ENCODE results near the gene HHIPL1.
"Not testable (repeated sequence)": the region's sequence is repeated elsewhere in the genome, so short reads cannot be mapped to it uniquely, and the experiment has no call there.

HHIPL1 gene

DNA sequence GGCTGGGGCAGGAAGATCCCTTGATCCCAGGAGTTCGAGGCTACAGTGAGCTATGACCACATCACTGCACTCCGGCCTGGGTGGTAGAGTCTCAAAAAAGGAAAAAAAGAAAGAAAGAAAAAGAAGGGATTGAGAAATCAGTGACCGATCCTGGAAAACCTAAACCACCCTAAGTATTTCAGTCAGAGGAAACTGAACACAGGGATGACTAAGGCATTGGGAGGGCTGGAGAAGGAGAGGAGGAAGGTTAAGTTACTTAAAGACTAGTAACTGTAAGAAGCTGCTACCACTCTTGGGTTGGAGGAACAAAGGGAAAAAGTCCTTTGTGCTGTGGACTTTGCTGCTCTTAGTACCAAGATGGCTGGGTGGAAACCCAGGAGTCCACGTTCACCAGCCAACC lies 10.6 kb downstream of the HHIPL1 start:
- Histone ChIP-seq H3K27me3 (ENCODE audit: insufficient read depth, low read length) (peaks cover 17% of the 10 kb centered on the region; the same call in 1 of the 2 replicates), H3K36me3 (ENCODE audit: insufficient read depth, low read depth, low read length) (no peaks in the 10 kb centered on the region), H3K9ac (ENCODE audit: low read depth, low read length) (no peak overlapping the region), H3K4me3 (ENCODE audit: low read length) (no peak overlapping the region), H3K9me3 (ENCODE audit: insufficient read depth, low read depth, low read length) (no peaks in the 10 kb centered on the region), H3K4me1 (ENCODE audit: insufficient read depth, low read length) (peaks cover 5% of the 10 kb centered on the region), H3K27ac (ENCODE audit: low read length) (no peak overlapping the region)

DNA sequence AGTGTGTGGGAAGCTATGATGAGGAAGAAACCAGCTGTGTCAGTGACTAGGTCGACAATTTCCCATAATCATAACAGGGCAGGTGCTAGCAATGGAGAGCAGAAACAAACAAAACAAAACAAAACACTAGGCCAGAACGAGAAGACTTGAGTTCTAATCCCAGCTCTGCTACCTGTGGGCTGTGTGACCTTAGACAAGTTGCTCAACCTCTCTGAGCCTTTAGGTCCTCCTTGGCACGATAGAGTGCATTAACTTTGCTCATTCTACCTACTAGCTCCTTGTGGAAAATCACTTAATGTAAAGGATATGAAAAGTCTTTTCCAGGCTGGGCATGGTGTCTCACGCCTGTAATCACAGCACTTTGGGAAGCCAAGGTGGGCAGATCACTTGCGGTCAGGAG lies 11.2 kb downstream of the HHIPL1 start:
- Histone ChIP-seq H3K27me3 (ENCODE audit: insufficient read depth, low read length) (peaks cover 22% of the 10 kb centered on the region; the same call in 1 of the 2 replicates), H3K9me3 (ENCODE audit: insufficient read depth, low read depth, low read length) (no peaks in the 10 kb centered on the region), H3K4me1 (ENCODE audit: insufficient read depth, low read length) (peaks cover 11% of the 10 kb centered on the region), H3K27ac (ENCODE audit: low read length) (no peak overlapping the region), H3K4me3 (ENCODE audit: low read length) (no peak overlapping the region), H3K36me3 (ENCODE audit: insufficient read depth, low read depth, low read length) (no peaks in the 10 kb centered on the region), H3K9ac (ENCODE audit: low read depth, low read length) (no peak overlapping the region)

DNA sequence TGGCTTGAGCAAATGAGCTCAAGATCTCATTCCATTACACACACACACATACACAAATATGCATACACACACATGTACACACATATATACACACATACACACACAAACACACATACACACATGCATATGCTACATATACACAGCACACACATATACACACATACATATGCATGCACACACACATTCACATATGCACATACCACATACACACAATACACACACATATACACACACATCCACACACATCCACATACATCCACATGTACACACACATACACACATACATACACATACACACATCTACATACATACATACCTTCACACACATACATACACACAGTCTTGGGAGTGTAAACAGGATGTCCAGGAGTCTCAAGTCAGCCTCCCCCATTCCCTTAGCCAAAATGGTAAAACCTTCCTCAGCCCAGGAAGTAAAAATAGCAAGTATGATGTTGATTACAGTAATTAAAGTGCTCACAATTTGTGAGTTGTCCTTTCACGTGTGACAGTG lies 12.8 kb downstream of the HHIPL1 start:
- Histone ChIP-seq H3K36me3 (ENCODE audit: insufficient read depth, low read depth, low read length) (no peaks in the 10 kb centered on the region), H3K9me3 (ENCODE audit: insufficient read depth, low read depth, low read length) (no peaks in the 10 kb centered on the region), H3K27me3 (ENCODE audit: insufficient read depth, low read length) (peaks cover 27% of the 10 kb centered on the region; the same call in 1 of the 2 replicates), H3K27ac (ENCODE audit: low read length) (no peak overlapping the region), H3K4me3 (ENCODE audit: low read length) (no peak overlapping the region), H3K4me1 (ENCODE audit: insufficient read depth, low read length) (peaks cover 11% of the 10 kb centered on the region), H3K9ac (ENCODE audit: low read depth, low read length) (no peak overlapping the region)

DNA sequence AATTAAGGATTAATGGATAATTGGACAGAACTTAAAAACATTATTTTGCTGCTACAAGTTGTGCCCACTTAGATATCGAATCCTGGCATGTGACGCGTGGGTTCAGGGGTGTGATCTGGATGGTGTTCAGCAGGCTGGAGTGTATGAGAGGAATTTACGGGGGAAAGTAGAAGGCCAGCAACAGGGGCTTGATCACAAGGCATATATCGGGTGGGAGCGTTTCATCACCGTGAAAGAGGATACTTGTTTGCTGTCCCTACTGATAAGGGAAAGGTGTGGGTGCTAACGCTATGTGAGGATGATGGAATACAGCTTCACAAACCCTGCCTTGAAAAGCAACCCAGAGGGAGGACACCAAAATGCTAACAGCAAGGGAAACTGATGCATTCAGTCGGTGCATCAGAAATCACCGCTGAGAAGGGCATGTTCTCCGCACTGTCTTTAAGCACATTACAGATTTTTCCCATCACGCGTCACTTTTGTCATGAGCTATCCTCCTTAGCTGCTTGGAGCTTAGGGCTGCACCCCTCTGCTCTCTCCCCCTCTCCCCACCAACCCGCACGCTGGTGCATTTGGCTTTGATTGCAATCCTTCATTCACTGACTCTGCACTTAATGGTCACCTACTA lies 13.4 kb downstream of the HHIPL1 start:
- H3K27ac ChIP-seq (ENCODE audit: low read length) = no peak overlapping the region
- peaks cover 28% of the 10 kb centered on the region; the same call in 1 of the 2 replicates for H3K27me3 ChIP-seq (ENCODE audit: insufficient read depth, low read length)

DNA sequence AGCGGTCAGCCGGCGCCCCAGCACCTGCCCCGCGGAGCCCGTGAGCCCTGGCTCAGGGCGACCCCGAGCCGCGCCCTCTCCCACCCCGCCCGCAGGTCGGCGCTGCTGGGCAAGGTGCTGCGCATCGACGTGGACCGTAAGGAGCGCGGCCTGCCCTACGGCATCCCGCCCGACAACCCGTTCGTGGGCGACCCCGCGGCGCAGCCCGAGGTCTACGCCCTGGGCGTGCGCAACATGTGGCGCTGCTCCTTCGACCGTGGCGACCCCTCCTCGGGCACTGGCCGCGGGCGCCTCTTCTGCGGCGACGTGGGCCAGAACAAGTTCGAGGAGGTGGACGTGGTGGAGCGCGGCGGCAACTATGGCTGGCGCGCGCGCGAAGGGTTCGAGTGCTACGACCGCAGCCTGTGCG lies 14.4 kb downstream of the HHIPL1 start:
- peaks cover 28% of the 10 kb centered on the region; the same call in 1 of the 2 replicates for H3K27me3 ChIP-seq (ENCODE audit: insufficient read depth, low read length)
- no peaks in the 10 kb centered on the region for H3K36me3 ChIP-seq (ENCODE audit: insufficient read depth, low read depth, low read length)
- no peak overlapping the region for H3K9ac ChIP-seq (ENCODE audit: low read depth, low read length)
- H3K4me1 ChIP-seq (ENCODE audit: insufficient read depth, low read length) = peaks cover 18% of the 10 kb centered on the region
- H3K9me3 ChIP-seq (ENCODE audit: insufficient read depth, low read depth, low read length) = no peaks in the 10 kb centered on the region
- no peak overlapping the region; the same call in 1 of the 2 replicates for H3K4me3 ChIP-seq (ENCODE audit: low read length)
- H3K27ac ChIP-seq (ENCODE audit: low read length) = no peak overlapping the region

More for the DNA sequence above, 13.4 kb downstream of the HHIPL1 start:
- Histone ChIP-seq H3K9ac (ENCODE audit: low read depth, low read length) (no peak overlapping the region), H3K9me3 (ENCODE audit: insufficient read depth, low read depth, low read length) (no peaks in the 10 kb centered on the region), H3K36me3 (ENCODE audit: insufficient read depth, low read depth, low read length) (no peaks in the 10 kb centered on the region), H3K4me3 (ENCODE audit: low read length) (no peak overlapping the region), H3K4me1 (ENCODE audit: insufficient read depth, low read length) (peaks cover 11% of the 10 kb centered on the region)

DNA sequence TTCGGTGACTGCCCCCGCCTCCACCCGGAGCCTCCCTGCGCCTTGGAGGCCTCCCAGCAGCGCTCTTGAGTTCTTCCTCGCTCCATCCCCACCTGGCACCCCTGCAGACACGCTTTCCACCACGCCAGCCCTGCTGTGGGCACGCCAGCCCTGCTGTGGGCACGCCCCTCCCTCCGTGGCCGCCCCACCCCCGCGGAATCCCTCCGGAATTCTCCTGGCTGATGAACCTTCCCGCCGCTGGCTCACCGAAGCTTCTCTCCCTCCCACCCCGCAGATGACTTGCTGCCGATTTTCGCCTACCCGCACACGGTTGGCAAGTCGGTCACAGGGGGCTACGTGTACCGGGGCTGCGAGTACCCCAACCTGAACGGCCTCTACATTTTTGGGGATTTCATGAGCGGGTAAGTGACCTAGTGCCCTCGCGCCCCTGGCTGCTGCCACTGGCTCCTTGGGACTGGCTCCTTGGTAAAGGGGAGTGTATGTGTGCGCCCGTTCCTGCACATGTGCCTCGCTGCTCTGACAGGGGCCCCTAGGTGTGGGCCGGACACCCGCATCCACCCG lies 15.2 kb downstream of the HHIPL1 start:
- Histone ChIP-seq H3K4me3 (ENCODE audit: low read length) (peak overlapping the region; percentile 30; the same call in 1 of the 2 replicates), H3K27me3 (ENCODE audit: insufficient read depth, low read length) (peaks cover 28% of the 10 kb centered on the region; the same call in 1 of the 2 replicates), H3K4me1 (ENCODE audit: insufficient read depth, low read length) (peaks cover 22% of the 10 kb centered on the region), H3K9me3 (ENCODE audit: insufficient read depth, low read depth, low read length) (no peaks in the 10 kb centered on the region), H3K27ac (ENCODE audit: low read length) (no peak overlapping the region), H3K9ac (ENCODE audit: low read depth, low read length) (no peak overlapping the region), H3K36me3 (ENCODE audit: insufficient read depth, low read depth, low read length) (no peaks in the 10 kb centered on the region)

DNA sequence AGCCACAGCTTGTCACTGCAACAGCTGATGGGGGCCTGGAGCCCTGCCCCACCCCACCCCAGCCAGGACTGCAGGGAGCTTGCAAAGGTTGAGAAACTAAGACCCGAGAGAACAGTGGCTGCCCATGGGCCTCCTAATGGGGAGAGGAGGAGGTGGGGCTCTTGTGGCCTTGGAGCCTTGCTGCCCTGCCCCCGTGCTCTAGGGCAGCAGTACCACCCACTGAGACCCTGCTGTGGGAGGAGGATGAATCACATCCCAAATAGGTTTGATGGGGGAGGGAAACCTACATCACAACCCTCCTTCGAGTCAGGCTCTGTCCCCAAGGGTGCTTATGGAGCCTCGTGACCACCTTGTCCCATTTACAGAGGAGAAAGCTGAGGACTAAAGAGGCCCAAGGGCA lies 15.9 kb downstream of the HHIPL1 start:
- Histone ChIP-seq H3K4me1 (ENCODE audit: insufficient read depth, low read length) (peaks cover 22% of the 10 kb centered on the region), H3K27me3 (ENCODE audit: insufficient read depth, low read length) (peaks cover 28% of the 10 kb centered on the region; the same call in 1 of the 2 replicates), H3K4me3 (ENCODE audit: low read length) (peak overlapping the region; percentile 30; the same call in 1 of the 2 replicates), H3K27ac (ENCODE audit: low read length) (no peak overlapping the region), H3K9ac (ENCODE audit: low read depth, low read length) (no peak overlapping the region), H3K36me3 (ENCODE audit: insufficient read depth, low read depth, low read length) (no peaks in the 10 kb centered on the region), H3K9me3 (ENCODE audit: insufficient read depth, low read depth, low read length) (no peaks in the 10 kb centered on the region)

DNA sequence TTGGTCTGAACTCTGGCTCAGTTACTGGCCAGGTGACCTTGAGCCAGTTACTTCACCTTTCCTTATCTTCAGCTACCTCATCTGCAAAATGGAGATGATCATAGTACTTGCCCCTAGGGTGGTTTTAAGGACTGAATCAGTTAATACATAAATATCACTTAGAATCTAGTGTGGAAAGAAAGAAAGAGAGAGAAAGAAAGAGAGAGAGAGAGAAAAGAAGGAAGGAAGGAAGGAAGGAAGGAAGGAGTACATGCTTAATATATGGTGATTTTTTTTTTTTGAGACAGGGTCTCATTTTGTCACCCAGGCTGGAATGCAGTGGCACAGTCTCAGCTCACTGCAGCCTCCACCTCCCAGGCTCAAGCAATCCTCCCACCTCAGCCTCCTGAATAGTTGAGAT lies 16.3 kb downstream of the HHIPL1 start:
- H3K27ac ChIP-seq (ENCODE audit: low read length); H3K36me3 ChIP-seq (ENCODE audit: insufficient read depth, low read depth, low read length); H3K4me3 ChIP-seq (ENCODE audit: low read length); H3K9ac ChIP-seq (ENCODE audit: low read depth, low read length); H3K9me3 ChIP-seq (ENCODE audit: insufficient read depth, low read depth, low read length): not testable (repeated sequence)
- peaks cover 22% of the 10 kb centered on the region for H3K4me1 ChIP-seq (ENCODE audit: insufficient read depth, low read length)
- H3K27me3 ChIP-seq (ENCODE audit: insufficient read depth, low read length) = peaks cover 28% of the 10 kb centered on the region; the same call in 1 of the 2 replicates

DNA sequence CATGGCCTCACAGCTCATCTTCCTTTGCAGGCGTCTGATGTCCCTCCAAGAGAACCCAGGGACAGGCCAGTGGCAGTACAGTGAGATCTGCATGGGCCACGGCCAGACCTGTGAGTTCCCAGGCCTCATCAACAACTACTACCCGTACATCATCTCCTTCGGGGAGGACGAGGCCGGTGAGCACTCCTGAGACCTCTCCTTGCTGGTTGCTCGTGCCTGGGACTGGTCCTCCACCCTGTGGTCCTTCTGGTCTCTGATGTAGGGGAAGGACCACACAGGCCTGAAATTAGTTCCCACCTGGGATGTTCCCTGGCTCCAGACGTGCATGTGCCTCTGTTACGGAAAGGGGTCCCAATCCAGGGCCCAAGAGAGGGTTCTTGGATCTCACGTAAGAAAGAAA lies 17.9 kb downstream of the HHIPL1 start:
- Histone ChIP-seq H3K27ac (ENCODE audit: low read length) (no peak overlapping the region), H3K27me3 (ENCODE audit: insufficient read depth, low read length) (peaks cover 25% of the 10 kb centered on the region; the same call in 1 of the 2 replicates), H3K36me3 (ENCODE audit: insufficient read depth, low read depth, low read length) (no peaks in the 10 kb centered on the region), H3K9me3 (ENCODE audit: insufficient read depth, low read depth, low read length) (no peaks in the 10 kb centered on the region), H3K4me1 (ENCODE audit: insufficient read depth, low read length) (peaks cover 22% of the 10 kb centered on the region), H3K9ac (ENCODE audit: low read depth, low read length) (no peak overlapping the region), H3K4me3 (ENCODE audit: low read length) (no peak overlapping the region)

DNA sequence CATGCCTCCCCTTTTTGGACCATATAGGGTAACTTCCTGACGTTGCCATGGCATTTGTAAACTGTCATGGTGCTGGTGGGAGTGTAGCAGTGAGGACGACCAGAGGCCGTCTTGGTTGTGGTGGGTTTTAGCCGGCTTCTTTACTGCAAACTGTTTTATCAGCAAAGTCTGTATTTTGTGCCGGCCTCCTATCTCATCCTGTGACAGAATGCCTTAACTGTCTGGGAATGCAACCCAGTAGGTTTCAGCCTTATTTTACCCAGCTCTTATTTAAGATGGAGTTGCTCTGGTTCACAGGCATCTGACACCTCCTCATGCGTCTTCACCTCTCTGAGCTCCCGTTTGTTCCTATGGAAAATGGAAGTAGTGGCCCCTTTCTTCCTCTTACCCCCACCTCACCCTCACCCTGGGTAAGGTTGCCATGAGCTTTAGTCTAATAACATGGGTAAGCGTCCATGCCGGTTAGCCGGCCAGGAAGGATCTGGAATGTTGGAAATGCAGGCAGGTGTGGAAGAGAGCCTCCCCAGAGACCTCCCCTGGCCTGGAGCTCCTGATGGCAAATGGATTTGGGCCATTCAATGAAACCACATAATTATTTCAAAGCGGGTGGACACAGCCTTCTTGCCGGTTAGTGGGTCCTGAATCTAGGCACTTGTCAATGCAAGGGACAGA lies 18.6 kb downstream of the HHIPL1 start:
- no peak overlapping the region for H3K27ac ChIP-seq (ENCODE audit: low read length)
- peaks cover 22% of the 10 kb centered on the region for H3K4me1 ChIP-seq (ENCODE audit: insufficient read depth, low read length)

DNA sequence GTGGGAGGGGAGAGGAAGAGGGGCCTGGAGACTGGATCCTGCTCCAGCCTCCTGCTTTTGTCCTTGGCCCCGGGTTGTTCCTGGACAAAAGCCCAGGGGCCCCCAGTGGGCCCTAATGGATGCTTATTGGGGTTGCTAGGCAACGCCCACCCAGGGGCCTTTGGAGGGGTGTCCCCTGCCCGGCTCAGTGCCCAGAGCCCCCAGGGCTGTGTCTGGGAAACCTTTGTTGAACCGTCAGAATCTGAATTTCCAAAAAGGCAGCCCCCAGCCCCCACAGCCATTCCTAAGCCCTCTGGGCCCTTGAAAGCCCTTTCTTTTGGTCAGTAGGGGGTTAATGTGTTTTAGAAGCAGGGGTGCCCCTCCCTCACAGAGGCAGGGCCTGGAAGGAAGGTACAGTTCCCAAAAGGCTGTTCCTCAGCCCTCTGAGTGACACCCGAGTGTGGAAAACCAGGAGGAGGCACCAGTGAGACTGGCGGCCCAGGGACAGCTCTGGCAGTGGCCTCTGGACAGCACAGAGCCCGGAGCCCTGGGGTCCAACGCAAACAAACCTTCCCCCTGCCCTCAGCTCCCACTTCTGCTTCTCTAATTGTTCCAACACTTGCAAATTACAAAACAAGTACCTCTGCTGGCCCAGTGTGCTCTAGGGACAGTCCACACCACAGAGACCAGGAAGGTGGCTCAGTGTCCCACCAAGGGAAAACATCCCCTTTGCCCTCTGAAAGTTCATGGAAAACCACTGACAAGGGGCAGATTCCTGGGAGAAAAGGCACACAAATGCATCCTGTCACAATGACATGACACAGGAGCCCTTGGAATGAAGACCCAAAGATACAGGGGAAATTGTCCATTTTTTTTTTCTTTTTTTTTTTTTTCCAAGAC lies 19.4 kb downstream of the HHIPL1 start:
- H3K9ac ChIP-seq (ENCODE audit: low read depth, low read length) = peak overlapping the region; percentile 27; the same call in 1 of the 2 replicates
- peaks cover 22% of the 10 kb centered on the region for H3K4me1 ChIP-seq (ENCODE audit: insufficient read depth, low read length)
- H3K4me3 ChIP-seq (ENCODE audit: low read length) = peak overlapping the region; percentile 29; the same call in 1 of the 2 replicates
- no peaks in the 10 kb centered on the region for H3K9me3 ChIP-seq (ENCODE audit: insufficient read depth, low read depth, low read length)
- H3K27me3 ChIP-seq (ENCODE audit: insufficient read depth, low read length) = peaks cover 18% of the 10 kb centered on the region; the same call in 1 of the 2 replicates
- H3K27ac ChIP-seq (ENCODE audit: low read length) = no peak overlapping the region
- H3K36me3 ChIP-seq (ENCODE audit: insufficient read depth, low read depth, low read length) = no peaks in the 10 kb centered on the region

More for the DNA sequence above, 18.6 kb downstream of the HHIPL1 start:
- H3K9ac ChIP-seq (ENCODE audit: low read depth, low read length) = peak overlapping the region; percentile 27; the same call in 1 of the 2 replicates
- no peaks in the 10 kb centered on the region for H3K36me3 ChIP-seq (ENCODE audit: insufficient read depth, low read depth, low read length)
- H3K27me3 ChIP-seq (ENCODE audit: insufficient read depth, low read length) = peaks cover 24% of the 10 kb centered on the region; the same call in 1 of the 2 replicates
- H3K9me3 ChIP-seq (ENCODE audit: insufficient read depth, low read depth, low read length) = no peaks in the 10 kb centered on the region
- peak overlapping the region; percentile 29; the same call in 1 of the 2 replicates for H3K4me3 ChIP-seq (ENCODE audit: low read length)

All from iPS-20b (cell line).